Measurements from ENCODE around the gene HOXD12. TPM values are rescaled to one million over a fixed set of nuclear protein-coding genes. Genes with fewer than 3 reads are reported as not detected.

Gene HOXD12
- total and polyA plus RNA-seq, 12 donors = not detected

DNA sequence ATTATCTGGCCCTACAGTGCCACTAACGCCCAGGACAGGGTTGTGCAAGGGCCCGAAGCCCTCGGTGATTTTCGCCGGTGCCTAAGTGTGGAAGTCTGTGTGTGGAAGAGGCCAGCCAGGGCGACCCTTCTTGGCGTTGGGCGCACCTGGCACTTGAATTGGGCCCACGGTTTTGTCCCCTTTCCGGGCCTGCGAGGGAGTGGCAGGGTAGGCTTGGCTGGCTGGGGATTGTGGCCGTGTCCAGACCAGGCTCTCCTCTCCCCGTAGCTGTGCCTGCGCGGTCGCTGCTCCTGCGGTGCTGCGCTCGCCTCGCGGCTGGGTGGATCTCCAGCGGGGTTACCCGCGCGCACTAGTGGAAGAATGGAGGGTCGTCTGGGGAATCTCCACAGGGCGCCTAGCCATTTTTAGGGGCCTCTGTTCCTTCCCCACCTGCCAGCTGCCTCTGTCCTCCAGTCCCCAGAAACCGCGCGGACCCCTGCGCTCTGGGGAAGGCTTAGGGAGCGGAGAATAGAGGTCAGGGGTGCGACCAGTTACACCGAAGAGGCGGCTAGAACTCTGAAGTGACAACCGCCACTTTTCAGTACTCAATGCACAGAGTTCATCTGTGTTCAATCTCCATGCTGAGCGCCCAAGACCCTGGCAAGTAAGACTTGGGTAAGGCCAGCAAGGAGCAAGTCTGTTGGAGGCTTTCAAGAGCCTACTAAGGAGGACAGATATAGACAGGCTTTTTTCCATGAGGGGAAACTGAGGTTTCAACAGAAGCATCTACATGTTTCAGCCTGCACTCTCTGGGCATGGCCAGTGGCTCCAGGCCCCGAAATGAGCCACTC lies 31.8 kb upstream of the HOXD12 start:
- 14 to 19% methylated on average over 38 of the region's 38 CpGs for WGBS, 2 donors
- H3K27ac ChIP-seq = no peak overlapping the region
- H3K36me3 ChIP-seq = no peaks in the 10 kb centered on the region
- H3K4me1 ChIP-seq = peaks cover 0 to 26% (median 17%) of the 10 kb centered on the region in 9 donors
- no peaks in the 10 kb centered on the region for H3K9me3 ChIP-seq
- TF ChIP-seq, protein P1, sequence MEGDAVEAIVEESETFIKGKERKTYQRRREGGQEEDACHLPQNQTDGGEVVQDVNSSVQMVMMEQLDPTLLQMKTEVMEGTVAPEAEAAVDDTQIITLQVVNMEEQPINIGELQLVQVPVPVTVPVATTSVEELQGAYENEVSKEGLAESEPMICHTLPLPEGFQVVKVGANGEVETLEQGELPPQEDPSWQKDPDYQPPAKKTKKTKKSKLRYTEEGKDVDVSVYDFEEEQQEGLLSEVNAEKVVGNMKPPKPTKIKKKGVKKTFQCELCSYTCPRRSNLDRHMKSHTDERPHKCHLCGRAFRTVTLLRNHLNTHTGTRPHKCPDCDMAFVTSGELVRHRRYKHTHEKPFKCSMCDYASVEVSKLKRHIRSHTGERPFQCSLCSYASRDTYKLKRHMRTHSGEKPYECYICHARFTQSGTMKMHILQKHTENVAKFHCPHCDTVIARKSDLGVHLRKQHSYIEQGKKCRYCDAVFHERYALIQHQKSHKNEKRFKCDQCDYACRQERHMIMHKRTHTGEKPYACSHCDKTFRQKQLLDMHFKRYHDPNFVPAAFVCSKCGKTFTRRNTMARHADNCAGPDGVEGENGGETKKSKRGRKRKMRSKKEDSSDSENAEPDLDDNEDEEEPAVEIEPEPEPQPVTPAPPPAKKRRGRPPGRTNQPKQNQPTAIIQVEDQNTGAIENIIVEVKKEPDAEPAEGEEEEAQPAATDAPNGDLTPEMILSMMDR (IDR thresholded peaks at IDR 0.05) = no peak
- no peak for DNase-seq
- peaks cover 43 to 100% (median 97%) of the 10 kb centered on the region in 7 donors for H3K27me3 ChIP-seq
- H3K4me3 ChIP-seq = peak overlapping the region in 8 of 10 donors; percentile 18 to 42 (median 32)
- intact Hi-C loops (cut with DNase I) = loop anchor here in 1 of 10 donors (2.0 kb wide), 1 partner anchor 55 kb away; the partner anchor contains the start of gene HOXD9
- peak in 5 of 8 donors; percentile 34 to 62 (median 47) for ATAC-seq

DNA sequence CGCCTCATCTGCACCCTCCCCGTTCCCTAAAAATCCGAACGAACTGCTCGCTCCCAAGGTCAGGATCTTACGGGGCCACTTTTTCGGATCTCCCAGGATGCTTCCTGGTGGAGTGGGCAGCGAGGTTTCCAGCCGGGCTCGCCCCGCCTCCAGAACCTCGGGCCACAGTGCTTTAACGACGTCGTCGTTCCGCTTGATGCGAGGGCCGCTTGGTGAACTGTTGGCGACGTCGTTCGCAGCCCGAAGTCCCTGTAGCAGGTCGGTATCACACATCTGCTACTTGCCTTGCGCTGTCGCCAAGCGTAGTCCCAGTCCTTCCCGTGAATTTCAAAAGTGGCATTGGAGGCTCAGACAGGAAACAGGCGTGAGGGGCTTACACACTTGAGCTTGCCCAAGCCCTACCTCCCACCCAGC lies 31.2 kb upstream of the HOXD12 start:
- Histone ChIP-seq H3K27ac (no peak overlapping the region), H3K27me3 (peaks cover 43 to 100% (median 98%) of the 10 kb centered on the region in 7 donors), H3K36me3 (no peaks in the 10 kb centered on the region), H3K9me3 (no peaks in the 10 kb centered on the region), H3K4me1 (peaks cover 0 to 26% (median 18%) of the 10 kb centered on the region in 9 donors), H3K4me3 (no peak overlapping the region)
- 10 to 11% methylated on average over 30 of the region's 30 CpGs for WGBS, 2 donors
- intact Hi-C loops (cut with DNase I) = loop anchor here in 1 of 10 donors (2.0 kb wide), 1 partner anchor 54 kb away; the partner anchor contains the start of gene HOXD9
- TF ChIP-seq, protein P1 (IDR thresholded peaks at IDR 0.05) = no peak
- ATAC-seq (no peak), DNase-seq (no peak)

DNA sequence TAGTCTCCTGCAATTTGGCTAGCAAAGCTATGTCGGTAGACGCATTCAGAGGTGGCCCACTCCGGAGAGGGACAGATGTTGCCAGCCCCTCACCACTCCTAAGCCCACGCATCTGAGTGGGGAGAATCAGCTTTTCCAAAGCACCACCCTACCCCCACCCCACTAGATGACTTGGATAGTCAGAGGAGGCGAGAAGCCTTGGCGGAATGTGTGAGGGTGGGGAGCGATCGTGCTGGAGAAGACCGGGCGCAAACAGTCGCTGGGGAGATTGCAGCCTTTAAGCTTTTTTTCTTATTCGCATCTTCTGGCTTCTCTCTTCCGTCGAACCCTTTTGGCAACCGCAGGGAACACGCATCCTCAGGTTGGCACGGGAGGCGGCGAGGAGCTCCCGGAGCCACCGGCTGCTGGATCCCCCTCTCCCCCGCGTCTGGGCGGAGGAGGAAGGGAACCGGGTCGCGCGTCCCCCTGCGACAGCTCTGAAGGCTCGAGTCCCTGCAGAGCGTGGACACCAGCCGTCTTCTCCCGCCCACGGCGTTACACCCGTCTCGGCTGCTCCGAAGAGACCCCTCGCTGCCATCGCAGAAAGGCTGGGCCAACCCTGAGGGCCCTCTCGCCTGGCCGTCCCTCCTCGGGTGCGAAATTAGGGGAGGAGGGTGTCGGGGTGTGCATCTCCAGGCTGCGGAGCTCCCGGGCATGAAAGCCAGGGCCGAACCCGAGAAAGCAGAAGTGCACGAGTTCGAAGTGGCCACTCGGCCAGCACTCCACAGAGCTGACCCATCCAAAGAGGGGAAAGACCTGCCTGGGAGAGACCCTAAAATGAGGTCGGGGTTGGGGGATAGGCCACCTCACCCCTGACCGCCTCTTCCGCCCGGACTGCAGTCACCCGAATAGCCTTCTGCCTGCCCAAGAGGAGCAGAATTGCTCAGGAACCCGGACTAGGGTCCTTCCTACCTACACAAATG lies 28.0 kb upstream of the HOXD12 start:
- H3K27me3 ChIP-seq = peaks cover 57 to 100% (median 100%) of the 10 kb centered on the region in 7 donors
- H3K36me3 ChIP-seq = no peaks in the 10 kb centered on the region
- peaks cover 0 to 2% (median 0%) of the 10 kb centered on the region in 11 donors for H3K9me3 ChIP-seq
- DNase-seq = no peak
- peaks cover 0 to 26% (median 17%) of the 10 kb centered on the region in 9 donors for H3K4me1 ChIP-seq
- H3K27ac ChIP-seq = no peak overlapping the region
- 14 to 16% methylated on average over 53 to 58 of the region's 58 CpGs for WGBS, 2 donors
- intact Hi-C loops (cut with DNase I) = no loop called here
- TF ChIP-seq, protein P1 (IDR thresholded peaks at IDR 0.05) = no peak
- H3K4me3 ChIP-seq = no peak overlapping the region
- ATAC-seq = no peak

DNA sequence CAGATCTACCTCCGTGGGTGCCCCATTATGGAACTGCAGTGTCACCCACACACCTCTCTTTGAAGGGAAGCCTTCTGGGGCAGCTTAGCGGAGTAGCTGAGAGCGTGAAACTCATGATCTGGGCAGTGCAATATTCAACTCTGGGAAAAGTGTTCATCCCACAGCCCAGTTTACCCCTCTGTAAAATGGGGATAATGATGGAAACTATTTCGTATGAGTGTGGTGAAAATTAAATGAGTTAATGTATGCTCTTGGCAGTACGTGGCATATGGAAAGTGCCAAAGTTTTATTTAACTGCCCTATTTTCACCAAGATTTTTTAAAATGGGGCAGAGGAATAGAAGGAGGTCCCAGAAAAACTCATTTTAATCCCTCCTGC lies 27.3 kb upstream of the HOXD12 start:
- Histone ChIP-seq H3K27me3 (peaks cover 61 to 100% (median 100%) of the 10 kb centered on the region in 7 donors), H3K36me3 (no peaks in the 10 kb centered on the region), H3K27ac (no peak overlapping the region), H3K4me1 (peaks cover 0 to 19% (median 14%) of the 10 kb centered on the region in 9 donors), H3K9me3 (peaks cover 0 to 2% (median 0%) of the 10 kb centered on the region in 11 donors), H3K4me3 (no peak overlapping the region)
- no peak for ATAC-seq
- 44 to 54% methylated on average over 5 of the region's 5 CpGs for WGBS, 2 donors
- TF ChIP-seq, protein P1 (IDR thresholded peaks at IDR 0.05) = no peak
- DNase-seq = no peak
- intact Hi-C loops (cut with DNase I) = no loop called here

Data from heart right ventricle (tissue), 16 donors.